GM19099 (cell line): ENCODE results near the gene KNOP1.

Experiments used
- POLR2A ChIP-seq: IDR thresholded peaks from 3 replicates; pipeline ENCODE4 v1.6.1; 2011; ENCODE audit warnings: low read depth; ENCODE audit not compliant: insufficient read length; ENCODE audit errors: extremely low read depth

KNOP1 gene

DNA sequence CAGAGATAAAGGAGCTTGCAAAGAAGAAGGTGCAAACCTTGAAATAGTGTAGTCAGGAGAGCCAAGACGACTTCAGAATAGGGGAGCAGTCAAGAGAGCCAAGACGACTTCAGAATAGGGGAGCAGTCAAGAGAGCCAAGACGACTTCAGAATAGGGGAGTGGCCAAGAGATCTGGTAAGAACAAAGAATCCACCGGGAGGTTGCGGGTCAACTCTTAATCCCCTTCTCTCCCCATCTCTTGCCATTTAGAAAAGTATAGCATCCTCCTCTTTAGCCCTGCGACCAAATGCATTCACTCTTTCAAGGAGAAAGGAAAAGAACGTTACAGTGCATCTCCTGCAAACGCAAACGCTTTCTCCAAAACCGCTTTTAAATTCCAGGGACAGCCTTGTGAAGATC is 713 bp downstream of the KNOP1 start:
- TF ChIP-seq POLR2A = no peak

DNA sequence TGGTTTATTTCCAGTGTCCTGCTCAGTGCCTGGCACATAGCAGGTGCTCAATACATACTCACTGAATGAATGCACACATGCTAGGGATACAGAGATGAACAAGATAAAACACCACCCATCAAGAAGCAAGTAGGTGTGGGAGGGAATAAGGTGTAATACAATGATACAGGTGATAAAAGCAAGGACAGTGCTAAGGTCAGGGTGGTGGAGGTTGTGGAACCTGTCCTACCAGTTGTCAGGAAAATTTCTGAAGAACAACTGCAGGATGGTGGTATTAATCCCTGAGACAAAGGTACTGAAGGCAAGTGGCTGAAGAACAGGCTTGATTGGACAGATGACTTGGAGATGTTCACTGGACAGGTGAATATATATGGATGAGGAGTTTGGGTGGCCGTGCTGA is 1.8 kb downstream of the KNOP1 start:
- TF ChIP-seq POLR2A = no peak

DNA sequence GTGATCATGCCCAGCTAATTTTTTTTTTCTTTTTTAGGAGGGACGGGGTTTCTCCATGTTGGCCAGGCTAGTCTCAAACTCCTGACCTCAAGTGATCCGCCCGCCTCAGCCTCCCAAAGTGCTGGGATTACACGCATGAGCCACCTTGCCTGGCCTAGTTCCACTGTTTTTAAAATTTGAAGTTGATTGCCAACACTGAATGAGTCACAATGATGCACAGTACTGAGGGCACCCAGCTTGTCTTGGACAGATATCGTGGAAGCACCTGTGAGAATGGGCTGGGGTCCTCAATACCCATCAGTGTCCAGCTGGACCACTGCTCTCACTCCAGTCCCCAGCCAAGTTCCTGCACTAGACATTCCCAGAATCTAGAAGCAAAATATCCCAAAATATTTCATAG is 2.5 kb downstream of the KNOP1 start:
- TF ChIP-seq POLR2A = no peak

DNA sequence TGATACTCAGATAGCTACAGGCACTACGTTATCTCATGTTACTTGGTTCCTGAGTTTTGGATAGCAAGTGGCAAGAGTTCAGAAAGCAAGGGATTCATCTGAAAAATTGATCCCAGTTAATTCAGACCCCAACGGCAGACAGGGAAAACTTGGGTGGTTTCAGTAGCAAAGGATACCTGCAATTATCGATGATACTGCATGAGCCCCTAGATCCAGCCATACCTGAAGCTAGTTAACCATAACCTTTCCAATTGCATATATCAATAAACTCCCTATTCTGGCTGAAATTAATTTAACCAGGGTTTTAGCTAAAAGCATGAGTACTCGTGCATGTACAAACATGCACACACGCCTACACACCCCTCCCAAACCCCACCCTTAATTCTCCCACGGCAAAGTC is 4.3 kb downstream of the KNOP1 start:
- no peak for TF ChIP-seq POLR2A

DNA sequence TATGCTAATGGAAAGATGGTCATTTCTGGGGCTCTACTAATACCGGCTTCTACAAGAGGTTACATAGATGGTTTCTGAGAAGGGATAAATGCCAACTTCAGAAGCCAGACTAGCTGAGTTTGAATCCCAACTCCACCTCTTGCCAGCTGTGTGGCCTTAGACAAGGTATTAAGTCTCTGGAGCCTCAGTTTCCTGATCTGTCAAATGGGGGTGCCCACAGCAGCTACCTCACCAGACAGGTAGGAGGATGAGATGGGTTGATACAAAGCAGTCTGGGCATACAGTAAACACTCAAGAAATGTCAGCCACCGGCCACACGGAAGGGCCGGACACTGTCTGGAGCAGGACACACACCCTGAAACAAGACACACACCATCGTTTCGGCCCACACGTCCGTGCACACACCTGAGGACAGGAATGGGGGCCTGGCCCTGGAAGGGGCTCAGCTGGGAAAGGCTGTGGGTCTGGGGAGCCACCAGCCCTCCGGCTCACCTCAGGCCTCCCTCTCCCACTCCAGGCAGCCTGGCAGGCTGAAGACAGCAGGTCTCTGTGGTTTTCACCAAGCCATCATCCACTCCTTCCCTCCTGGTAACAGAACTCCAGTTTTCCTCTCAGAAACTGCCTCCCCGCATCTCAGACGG is 5.5 kb downstream of the KNOP1 start:
- no peak for TF ChIP-seq POLR2A

DNA sequence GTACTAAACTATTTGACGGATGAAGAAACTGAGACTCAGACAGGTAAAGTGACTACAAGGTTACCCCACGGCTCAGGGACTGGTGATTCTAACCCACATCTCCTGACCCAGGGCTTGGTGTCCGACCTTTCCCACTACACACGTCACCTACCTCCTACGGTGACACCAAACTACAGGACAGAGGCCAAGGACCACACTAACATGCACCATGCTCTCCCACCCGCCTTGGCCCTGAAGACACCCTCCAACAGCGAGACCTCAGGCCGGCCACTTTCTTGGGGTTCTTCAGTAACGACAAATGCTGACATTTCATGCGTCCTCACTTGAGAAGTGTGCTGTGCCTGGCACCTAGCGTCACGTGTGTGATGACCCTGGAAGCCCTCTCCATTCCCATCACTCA is 6.4 kb downstream of the KNOP1 start:
- no peak for TF ChIP-seq POLR2A

DNA sequence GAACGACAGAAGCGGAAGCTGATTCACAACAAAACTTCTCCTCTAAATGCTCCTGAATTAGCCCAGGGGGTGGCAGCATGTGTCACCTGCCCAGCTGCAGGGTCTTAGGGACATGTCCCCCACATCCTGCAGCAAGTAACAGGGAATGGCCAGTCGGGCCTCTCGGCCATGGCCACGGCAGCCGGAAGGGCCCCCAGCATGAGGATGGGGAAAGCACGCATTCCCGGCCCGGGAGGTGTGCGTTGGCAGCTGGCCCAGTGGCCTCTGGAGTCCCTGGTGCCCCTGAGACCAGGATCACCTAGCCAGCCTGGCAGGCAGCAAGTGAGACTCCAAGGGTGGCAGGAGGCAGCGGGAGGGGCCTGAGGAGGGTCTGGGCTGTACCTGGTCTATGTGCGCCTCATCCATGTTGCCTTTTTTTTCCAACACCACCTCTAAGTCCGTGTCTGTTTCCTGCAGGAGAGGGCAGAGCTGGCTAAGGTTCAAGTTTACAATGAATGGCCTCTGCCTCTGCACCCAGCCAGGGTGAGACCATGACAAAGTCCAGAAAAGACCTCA is 7.0 kb downstream of the KNOP1 start:
- no peak for TF ChIP-seq POLR2A

DNA sequence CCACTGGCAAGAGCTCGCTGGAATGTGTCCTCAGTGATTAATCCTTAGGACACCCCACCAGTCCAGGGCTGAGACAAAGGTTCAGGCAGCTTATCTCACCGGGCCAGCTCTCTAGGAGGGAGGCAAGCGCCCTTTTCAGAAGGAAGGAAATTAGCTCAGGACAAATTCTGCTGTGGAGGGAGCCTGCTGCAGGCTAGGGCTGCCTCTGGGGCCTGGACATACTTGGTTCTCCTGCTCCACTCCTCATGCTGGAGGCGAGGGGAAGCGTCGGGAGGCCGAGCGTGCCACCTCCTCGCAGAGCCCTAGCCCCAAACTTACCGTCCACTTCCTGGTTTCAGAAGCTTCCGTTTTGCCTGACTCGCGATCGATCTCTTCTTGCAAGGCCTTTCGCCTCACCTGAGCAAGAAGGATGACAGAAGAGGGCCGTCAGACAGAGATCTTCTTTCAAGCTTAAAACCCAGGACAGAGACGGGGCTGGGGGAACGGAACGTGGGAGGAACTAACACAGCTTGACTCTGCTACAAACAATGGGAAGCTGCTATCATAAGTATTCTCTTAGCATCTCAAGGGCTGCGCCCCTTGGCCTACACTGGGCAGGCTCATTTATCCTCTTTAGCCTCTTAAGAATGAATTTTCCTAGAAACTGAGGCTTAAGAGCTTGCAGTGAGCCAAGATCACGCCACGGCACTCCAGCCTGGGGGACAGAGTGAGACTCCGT is 7.7 kb downstream of the KNOP1 start:
- no peak for TF ChIP-seq POLR2A

DNA sequence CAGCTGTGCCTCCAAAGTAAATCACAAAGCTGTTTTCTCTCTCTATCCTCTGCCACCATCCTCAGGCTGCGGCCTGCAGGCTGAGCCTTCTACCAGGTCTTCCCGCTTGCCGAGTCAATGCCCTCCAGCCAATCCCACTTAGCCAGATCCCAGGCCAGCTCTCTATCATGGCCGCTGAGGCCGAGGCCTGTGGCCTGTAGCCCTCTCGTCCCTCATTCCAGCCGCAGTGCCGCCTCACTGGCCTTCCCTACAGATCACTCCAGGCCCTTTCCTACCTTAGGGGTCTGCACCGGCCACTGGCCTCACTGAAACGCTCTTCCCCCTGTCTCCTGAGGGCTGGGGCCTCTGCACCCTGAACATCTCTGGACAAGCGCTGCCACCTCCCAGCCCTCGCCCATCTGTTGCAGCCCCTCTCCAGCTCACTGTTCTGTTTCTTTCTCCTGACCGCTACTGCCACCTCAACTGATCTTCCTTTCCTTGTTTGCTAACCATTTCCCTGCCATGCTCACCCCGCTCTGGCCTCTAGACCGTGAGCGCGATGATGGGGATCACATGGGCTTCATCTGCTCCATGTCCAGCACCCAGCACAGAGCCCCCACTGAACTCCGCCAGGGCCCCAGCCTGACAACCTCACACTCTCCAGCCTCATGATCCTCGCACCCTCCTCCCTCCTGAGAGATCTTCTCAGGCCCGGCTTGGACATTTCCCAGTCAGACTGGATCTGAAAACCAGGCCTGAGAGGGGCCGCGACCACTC is 8.5 kb downstream of the KNOP1 start:
- TF ChIP-seq POLR2A = no peak

DNA sequence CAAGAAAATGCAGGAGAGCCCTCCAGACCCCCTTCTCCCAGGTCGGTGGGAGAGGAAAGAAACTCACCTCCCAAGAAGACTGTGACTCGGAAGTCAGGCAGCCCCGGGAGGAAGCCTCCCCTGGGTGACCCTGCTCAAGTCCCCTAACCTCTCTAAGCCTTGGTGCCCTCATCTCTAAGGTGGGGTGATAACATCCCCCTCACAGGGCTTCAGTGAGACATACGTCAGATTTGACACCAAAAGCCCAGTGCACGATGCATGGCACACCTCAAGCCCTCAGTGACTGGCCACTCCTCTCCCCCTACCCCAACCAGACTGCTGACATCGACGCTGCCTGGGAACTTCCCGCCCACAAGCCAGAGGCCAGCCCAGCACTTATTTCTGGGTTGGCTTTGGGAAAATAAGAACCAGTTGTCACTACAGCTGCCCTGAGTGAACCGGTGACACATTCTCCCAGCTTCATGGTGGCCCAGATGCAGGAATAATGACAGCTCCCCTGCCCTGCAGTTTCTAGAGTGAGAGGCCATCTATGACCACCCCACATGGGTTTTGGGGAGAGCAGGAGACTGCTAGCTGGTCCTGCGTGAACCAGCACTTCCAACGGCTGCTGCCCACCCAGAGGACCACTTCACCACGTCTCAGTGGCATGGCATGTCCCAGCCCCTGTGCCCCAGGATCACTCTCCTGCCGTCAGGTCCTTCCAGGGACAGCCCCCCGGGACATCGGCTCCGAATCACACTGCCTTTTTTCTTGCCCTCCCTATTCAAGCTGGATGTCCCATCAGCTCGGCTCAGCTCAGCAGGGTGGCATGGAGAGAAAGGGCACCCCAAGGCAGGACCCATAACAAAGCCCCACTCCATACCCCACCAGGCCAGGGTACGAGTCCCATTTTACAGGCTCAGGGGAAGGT is 9.5 kb downstream of the KNOP1 start:
- no peak for TF ChIP-seq POLR2A

DNA sequence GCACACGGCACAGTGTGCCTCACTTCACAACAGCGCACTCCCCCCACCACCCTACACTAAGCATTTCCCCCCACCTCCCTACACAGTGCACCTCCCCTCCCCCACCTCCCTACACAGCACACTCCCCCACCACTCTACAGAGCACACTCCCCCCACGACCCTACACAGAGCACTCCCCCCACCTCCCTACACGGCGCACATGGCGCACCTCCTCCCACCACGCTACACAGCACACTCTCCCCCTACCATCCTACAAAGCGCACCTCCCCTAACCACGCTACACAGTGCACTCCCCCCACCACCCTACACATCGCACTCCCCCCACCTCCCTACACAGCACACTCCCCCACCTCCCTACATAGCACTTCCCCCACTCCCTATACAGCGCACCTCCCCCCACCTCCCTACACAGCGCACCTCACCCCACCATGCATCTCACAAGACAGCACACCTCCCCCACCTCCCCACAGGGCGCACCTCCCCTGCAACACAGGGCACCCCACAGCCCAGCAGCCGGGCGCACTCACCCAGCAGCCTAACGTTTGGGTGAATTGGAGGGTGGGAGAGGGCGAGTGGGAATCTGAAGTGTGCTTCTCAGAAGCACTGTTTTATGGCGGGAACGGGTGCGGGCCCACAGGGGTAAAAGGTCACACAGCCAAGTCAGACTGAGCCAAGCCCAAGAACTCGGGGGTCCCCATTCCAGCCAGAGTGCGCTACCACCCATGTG is 10.3 kb downstream of the KNOP1 start:
- no peak for TF ChIP-seq POLR2A

DNA sequence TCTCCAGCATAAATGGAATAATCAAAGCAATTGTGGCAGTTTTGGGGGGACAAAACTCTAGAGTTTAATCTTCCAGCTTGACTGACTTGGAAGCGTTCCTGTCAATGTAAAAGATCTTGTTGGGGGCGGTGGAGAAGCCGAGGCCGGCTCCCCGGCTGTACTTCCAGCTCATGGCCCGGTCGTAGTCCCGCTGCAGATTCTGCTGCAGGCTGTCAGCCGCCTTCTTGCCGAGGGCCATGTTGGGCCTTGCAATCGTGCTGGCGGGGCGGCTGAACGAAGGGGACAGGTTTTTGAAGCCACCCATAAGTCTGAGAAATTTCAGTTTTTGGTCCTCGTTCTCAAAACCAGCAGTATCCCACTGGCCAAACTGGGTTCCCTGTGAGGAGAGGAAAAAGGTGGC is 11.2 kb downstream of the KNOP1 start:
- no peak for TF ChIP-seq POLR2A

DNA sequence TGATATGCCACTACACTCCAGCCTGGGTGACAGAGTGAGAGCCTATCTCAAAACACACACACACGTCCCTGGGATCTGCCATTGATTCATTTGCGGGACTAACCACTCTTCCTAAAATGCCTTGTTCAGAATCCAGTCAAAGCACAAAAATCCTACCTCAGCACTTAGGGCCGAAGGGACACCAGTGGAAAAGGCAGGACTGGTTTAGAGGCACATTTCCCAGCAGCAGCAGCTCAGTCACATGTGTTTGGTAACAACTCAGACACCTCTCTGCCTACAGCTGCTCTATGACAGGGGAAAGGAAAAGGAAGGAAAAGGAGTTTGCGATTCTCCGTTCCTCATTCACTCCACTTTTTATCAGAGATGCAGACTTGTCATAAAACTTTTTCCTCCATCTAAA is 12.2 kb downstream of the KNOP1 start:
- no peak for TF ChIP-seq POLR2A

DNA sequence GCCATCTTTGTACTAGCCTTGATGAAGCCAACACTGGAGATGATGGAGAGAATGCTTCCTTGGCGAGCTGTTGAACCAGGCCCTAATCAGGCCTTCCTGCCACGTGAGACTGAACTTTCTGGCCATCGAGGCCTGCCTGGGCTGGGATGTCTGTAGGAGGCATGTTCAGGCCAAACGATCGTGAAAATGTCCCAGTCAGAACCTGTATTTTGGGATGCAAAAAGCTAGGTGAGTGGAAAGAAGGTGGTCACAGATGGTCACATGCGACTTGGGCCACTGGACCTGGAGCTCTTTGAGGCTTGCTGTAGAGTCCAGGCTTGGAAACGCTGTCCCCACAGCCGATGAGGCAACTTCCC is 12.9 kb downstream of the KNOP1 start:
- no peak for TF ChIP-seq POLR2A
